PC-9 (cell line): ENCODE data around the gene TRAF3. TPM values are rescaled to one million over a fixed set of nuclear protein-coding genes. Genes with fewer than 3 reads are reported as not detected.

Source experiments
- BruUV-seq: library from RNA; stranded (reverse); fragments of 400-500 nt; replicated peaks from 2 replicates; lab custom pipeline; 2021; lab: Mats Ljungman, UMichigan
- CTCF ChIA-PET: fragments of 300-600 bp; sonication (Branson Sonifier 250); formaldehyde crosslinking; loops from one replicate; lab custom pipeline; 2022; ENCODE audit warnings: antibody characterized with exemption; lab: Charles Lee
- POLR2A ChIA-PET: fragments of 300-600 bp; sonication (Branson Sonifier 250); formaldehyde crosslinking; loops from one replicate; lab custom pipeline; 2022; ENCODE audit warnings: antibody characterized with exemption; ENCODE audit not compliant: unreplicated experiment; lab: Charles Lee
- DNase-seq, 2 experiments: peaks; one replicate each; pipeline versions ENCODE4 v3.0.0 to v3.0.0-alpha.2; 2015 to 2022; ENCODE audit warnings: mixed read lengths in 1 of 2
- H2AFZ ChIP-seq: fragments of 200-600 bp; sonication (generic); 2 replicates; pipeline ENCODE4 v1.8.1; 2017; ENCODE audit warnings: antibody characterized with exemption
- H3F3A ChIP-seq: fragments of 200-600 bp; sonication (generic); 2 replicates; pipeline ENCODE4 v1.8.1; 2017; ENCODE audit warnings: antibody characterized with exemption, mild to moderate bottlenecking, low read depth; ENCODE audit not compliant: insufficient read depth
- H3K27ac ChIP-seq: fragments of 200-600 bp; sonication (generic); 2 replicates; pipeline ENCODE4 v1.6.1; 2016; ENCODE audit warnings: mixed run types
- H3K27me3 ChIP-seq: fragments of 200-600 bp; sonication (generic); 2 replicates; pipeline ENCODE4 v1.6.1; 2016; ENCODE audit warnings: low read depth, mixed run types; ENCODE audit not compliant: insufficient read depth
- H3K36me3 ChIP-seq: fragments of 200-600 bp; sonication (generic); 2 replicates; pipeline ENCODE4 v1.6.1; 2016; ENCODE audit warnings: low read depth, mixed run types
- H3K4me1 ChIP-seq: fragments of 200-600 bp; sonication (generic); replicated peaks from 2 replicates; pipeline ENCODE4 v1.6.1; 2016; ENCODE audit warnings: mixed run types; ENCODE audit not compliant: insufficient read depth
- H3K4me2 ChIP-seq: fragments of 200-600 bp; sonication (generic); 2 replicates; pipeline ENCODE4 v1.6.1; 2017; ENCODE audit warnings: mixed run types
- H3K4me3 ChIP-seq: fragments of 200-600 bp; sonication (generic); 2 replicates; pipeline ENCODE4 v1.6.1; 2016; ENCODE audit warnings: mixed run types
- H3K79me2 ChIP-seq: fragments of 200-600 bp; sonication (generic); 2 replicates; pipeline ENCODE4 v1.6.1; 2017; ENCODE audit warnings: low read depth, mixed run types
- H3K9me2 ChIP-seq: fragments of 200-600 bp; sonication (generic); 2 replicates; pipeline ENCODE4 v1.8.1; 2017; ENCODE audit warnings: mild to moderate bottlenecking; ENCODE audit not compliant: insufficient read depth
- H3K9me3 ChIP-seq: fragments of 200-600 bp; sonication (generic); 2 replicates; pipeline ENCODE4 v1.8.1; 2016; ENCODE audit warnings: low read depth; ENCODE audit not compliant: insufficient read depth
- H4K20me1 ChIP-seq: fragments of 200-600 bp; sonication (generic); 2 replicates; pipeline ENCODE4 v1.8.1; 2017; ENCODE audit not compliant: insufficient read depth
- EZH2 ChIP-seq: fragments of 200-600 bp; sonication (generic); IDR thresholded peaks from 2 replicates; pipeline ENCODE4 v1.8.0; 2017; ENCODE audit warnings: antibody characterized with exemption, low read depth
- intact Hi-C: fragments of 100-400 bp; cut with micrococcal nuclease; formaldehyde crosslinking; loops from one replicate; pipeline ENCODE4 v1.10.0; 2022; ENCODE audit not compliant: unreplicated experiment
- total RNA-seq: library from RNA; stranded (reverse); gene quantifications from 2 replicates; pipeline ENCODE4 v1.2.3, GENCODE V29; 2021
- TF ChIP-seq, protein P1 (sequence below): fragments of 200-600 bp; sonication (generic); conservative IDR thresholded peaks from 2 replicates; pipeline ENCODE4 v1.6.1; 2017; ENCODE audit warnings: mixed run types, antibody characterized with exemption, mild to moderate bottlenecking, moderate library complexity

TRAF3 gene
- total RNA-seq, 1 experiment from 2014 or later, result 41.3 TPM

DNA sequence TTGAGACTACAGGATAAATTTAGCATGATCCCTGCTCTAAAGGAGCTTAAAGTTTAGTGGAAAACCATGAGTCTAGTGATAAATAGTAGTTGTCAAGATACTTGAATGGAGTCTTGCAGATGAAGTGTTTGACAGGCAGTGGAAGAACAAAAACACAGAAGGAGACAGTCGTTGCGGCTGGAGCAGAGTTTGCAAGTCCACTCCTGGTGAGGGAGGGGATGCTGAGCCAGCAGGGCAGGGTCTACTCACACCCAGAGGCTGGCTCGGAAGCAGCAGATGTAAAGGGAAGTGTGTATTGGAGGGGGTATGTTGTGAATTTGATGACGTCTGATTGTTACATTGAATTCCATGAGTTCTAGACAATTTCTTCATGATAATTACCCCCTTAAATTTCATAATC, 61.3 kb downstream of the TRAF3 start:
- no peak overlapping the region for H3K4me3 ChIP-seq
- no peaks in the 10 kb centered on the region for H3K79me2 ChIP-seq
- no peaks in the 10 kb centered on the region for H3K9me2 ChIP-seq
- ChIA-PET CTCF (no interaction called here), POLR2A (no interaction called here)
- intact Hi-C loops, result no loop called here
- peaks cover 1% of the 10 kb centered on the region; the same call in 1 of the 2 replicates for H3F3A ChIP-seq
- no peaks in the 10 kb centered on the region for H3K36me3 ChIP-seq
- TF ChIP-seq EZH2, result no peak
- TF ChIP-seq, protein P1, sequence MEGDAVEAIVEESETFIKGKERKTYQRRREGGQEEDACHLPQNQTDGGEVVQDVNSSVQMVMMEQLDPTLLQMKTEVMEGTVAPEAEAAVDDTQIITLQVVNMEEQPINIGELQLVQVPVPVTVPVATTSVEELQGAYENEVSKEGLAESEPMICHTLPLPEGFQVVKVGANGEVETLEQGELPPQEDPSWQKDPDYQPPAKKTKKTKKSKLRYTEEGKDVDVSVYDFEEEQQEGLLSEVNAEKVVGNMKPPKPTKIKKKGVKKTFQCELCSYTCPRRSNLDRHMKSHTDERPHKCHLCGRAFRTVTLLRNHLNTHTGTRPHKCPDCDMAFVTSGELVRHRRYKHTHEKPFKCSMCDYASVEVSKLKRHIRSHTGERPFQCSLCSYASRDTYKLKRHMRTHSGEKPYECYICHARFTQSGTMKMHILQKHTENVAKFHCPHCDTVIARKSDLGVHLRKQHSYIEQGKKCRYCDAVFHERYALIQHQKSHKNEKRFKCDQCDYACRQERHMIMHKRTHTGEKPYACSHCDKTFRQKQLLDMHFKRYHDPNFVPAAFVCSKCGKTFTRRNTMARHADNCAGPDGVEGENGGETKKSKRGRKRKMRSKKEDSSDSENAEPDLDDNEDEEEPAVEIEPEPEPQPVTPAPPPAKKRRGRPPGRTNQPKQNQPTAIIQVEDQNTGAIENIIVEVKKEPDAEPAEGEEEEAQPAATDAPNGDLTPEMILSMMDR, result no peak
- H3K4me2 ChIP-seq, result no peak overlapping the region
- no TSS peak for BruUV-seq
- DNase-seq, result no peak
- no peak overlapping the region for H3K27ac ChIP-seq
- H3K9me3 ChIP-seq, result no peaks in the 10 kb centered on the region
- no peaks in the 10 kb centered on the region for H3K27me3 ChIP-seq
- H4K20me1 ChIP-seq, result no peaks in the 10 kb centered on the region
- no peak overlapping the region for H2AFZ ChIP-seq
- H3K4me1 ChIP-seq, result no peaks in the 10 kb centered on the region

DNA sequence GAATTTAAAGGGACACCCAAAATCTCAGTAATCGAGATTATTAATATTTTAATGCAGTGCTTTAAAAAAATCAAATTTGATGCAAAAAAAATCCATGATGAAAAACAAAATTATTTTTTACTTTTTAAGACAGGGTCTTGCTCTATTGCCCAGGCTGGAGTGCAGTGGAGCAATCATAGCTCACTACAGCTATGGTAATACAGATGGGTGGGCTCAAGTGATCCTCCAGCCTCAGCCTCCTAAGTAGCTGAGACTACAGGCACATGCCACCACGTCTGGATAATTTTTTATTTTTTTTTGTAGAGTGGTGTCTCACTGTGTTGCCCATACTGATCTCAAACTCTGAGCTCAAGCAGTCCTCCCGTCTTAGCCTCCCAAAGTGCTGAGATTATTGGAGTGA, 62.9 kb downstream of the TRAF3 start:
- Histone ChIP-seq H3K9me2 (no peaks in the 10 kb centered on the region), H3K27me3 (no peaks in the 10 kb centered on the region), H3K36me3 (no peaks in the 10 kb centered on the region), H3K4me3 (no peak overlapping the region), H3K27ac (no peak overlapping the region), H3K4me1 (no peaks in the 10 kb centered on the region), H3K79me2 (no peaks in the 10 kb centered on the region), H3K9me3 (no peaks in the 10 kb centered on the region), H3K4me2 (no peak overlapping the region), H2AFZ (no peak overlapping the region), H4K20me1 (no peaks in the 10 kb centered on the region), H3F3A (peaks cover 9% of the 10 kb centered on the region; the same call in 1 of the 2 replicates)
- POLR2A ChIA-PET, result no interaction called here
- DNase-seq, result no peak
- no peak for TF ChIP-seq EZH2
- TF ChIP-seq, protein P1, result no peak
- BruUV-seq, result no TSS peak
- CTCF ChIA-PET, result no interaction called here
- intact Hi-C loops, result no loop called here

DNA sequence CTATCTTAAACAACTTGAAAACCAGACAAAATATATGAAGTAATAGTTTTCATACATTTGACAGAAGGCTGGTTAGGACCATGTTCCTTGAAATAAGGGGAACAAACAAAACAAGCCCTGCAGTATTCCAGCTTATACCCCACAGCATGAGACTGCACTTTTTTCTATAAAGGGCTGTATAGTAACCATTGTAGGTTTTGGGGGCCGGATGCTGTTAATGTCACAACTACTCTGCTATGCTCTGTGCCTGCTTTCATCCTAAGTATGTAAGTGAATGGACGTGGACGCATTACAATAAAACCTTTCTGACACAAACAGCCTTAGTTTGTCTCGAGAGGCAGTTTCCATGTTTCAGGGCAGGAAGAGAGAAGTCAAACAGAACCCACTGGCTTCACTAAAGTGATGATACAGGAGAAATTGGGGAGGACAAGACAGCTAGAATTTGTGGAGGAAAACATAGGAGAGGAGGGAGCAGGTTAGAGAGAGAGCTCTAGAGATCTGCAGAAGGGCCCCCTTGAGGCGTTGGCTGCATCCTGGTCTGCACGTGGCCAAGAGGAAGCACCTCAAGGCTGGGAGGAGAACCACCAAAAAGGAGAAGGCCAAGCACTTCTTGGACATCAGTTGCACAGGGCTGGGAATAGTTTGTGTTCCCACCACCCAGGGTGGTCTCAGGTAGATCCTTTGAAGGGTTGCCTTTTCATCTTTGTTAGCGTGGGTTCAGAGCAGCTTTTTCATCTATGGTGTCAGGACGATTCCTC, 63.7 kb downstream of the TRAF3 start:
- Histone ChIP-seq H3K27me3 (no peaks in the 10 kb centered on the region), H3F3A (peaks cover 9% of the 10 kb centered on the region; the same call in 1 of the 2 replicates), H3K9me3 (no peaks in the 10 kb centered on the region), H3K4me3 (no peak overlapping the region), H2AFZ (no peak overlapping the region), H3K27ac (no peak overlapping the region), H3K9me2 (no peaks in the 10 kb centered on the region), H3K4me1 (no peaks in the 10 kb centered on the region), H3K79me2 (no peaks in the 10 kb centered on the region), H3K4me2 (no peak overlapping the region), H3K36me3 (no peaks in the 10 kb centered on the region), H4K20me1 (no peaks in the 10 kb centered on the region)
- no peak for DNase-seq
- ChIA-PET POLR2A (interaction anchor here (0.6 kb wide), 1 partner anchor 1064 kb away, joined by 3 read pairs; no protein-coding TSS in a partner anchor), CTCF (no interaction called here)
- intact Hi-C loops, result no loop called here
- TF ChIP-seq, protein P1, result no peak
- no peak for TF ChIP-seq EZH2
- BruUV-seq, result no TSS peak
